Measurements from ENCODE around the gene GORASP1. TPM values are rescaled to one million over a fixed set of nuclear protein-coding genes. Genes with fewer than 3 reads are reported as not detected.

GORASP1 gene
- total and polyA plus RNA-seq, 2 of the 8 experiments (the other 6 are each of a cell fraction or from before 2014, with no cell fraction given) = 33.4 to 33.5 TPM

DNA sequence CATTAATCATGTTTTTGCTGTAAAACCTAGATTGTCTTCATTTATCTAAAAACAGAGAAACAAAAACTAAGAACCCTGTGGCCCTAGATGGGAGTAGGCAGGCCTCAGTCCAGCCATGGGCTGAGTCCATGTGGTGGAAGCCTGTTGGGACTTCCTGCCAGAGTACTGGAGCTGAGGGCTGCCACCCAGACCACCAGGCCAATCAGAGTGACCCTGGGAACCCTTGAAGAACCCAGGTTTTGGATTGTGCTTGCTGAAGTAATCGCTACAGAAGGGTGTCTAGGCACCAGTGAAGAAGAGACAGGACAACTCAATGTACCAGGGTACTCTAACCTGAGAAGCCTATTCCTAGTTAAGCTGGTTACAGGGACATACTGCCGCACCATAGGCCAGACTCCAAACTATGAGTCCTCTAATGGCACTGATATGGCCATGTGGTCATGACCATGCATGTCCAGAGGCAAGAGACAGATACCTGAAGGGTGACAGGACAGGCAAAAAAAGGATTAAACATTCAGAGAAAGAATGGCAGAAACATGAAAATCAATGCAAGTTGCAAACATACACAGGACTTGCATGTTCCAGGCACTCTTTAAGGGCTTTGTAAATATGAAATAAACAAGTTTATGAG lies 33.0 kb upstream of the GORASP1 start (continued):
- TF ChIP-seq, protein P1, sequence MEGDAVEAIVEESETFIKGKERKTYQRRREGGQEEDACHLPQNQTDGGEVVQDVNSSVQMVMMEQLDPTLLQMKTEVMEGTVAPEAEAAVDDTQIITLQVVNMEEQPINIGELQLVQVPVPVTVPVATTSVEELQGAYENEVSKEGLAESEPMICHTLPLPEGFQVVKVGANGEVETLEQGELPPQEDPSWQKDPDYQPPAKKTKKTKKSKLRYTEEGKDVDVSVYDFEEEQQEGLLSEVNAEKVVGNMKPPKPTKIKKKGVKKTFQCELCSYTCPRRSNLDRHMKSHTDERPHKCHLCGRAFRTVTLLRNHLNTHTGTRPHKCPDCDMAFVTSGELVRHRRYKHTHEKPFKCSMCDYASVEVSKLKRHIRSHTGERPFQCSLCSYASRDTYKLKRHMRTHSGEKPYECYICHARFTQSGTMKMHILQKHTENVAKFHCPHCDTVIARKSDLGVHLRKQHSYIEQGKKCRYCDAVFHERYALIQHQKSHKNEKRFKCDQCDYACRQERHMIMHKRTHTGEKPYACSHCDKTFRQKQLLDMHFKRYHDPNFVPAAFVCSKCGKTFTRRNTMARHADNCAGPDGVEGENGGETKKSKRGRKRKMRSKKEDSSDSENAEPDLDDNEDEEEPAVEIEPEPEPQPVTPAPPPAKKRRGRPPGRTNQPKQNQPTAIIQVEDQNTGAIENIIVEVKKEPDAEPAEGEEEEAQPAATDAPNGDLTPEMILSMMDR (IDR thresholded peaks at IDR 0.05; ENCODE audit: control extremely low read depth in 1 of 3, insufficient read depth in 1 of 3, low read depth in 1 of 3, low read length in 3 of 3) = no peak
- no peak for TF ChIP-seq GABPA (IDR thresholded peaks at IDR 0.05; ENCODE audit: borderline replicate concordance, insufficient read depth, low read length)
- no peak for TF ChIP-seq NANOG (IDR thresholded peaks at IDR 0.05; ENCODE audit: insufficient read depth, low read depth, low read length, poor library complexity, severe bottlenecking)
- TF ChIP-seq RAD21 (IDR thresholded peaks at IDR 0.05 in 1 of 2, conservative IDR thresholded peaks at IDR 0.05 in 1 of 2; ENCODE audit: low read depth in 2 of 2, low read length in 2 of 2) = no peak
- TF ChIP-seq ZNF274 (IDR thresholded peaks at IDR 0.05; ENCODE audit: borderline replicate concordance, extremely low read depth, low read length) = no peak
- TF ChIP-seq POU5F1 (IDR thresholded peaks at IDR 0.05; ENCODE audit: low read depth, low read length) = no peak
- TF ChIP-seq, protein P2, sequence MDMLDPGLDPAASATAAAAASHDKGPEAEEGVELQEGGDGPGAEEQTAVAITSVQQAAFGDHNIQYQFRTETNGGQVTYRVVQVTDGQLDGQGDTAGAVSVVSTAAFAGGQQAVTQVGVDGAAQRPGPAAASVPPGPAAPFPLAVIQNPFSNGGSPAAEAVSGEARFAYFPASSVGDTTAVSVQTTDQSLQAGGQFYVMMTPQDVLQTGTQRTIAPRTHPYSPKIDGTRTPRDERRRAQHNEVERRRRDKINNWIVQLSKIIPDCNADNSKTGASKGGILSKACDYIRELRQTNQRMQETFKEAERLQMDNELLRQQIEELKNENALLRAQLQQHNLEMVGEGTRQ (IDR thresholded peaks at IDR 0.05; ENCODE audit: low read length) = no peak

Data from H1 (cell line).